ENCODE measurements around the gene RHNO1. TPM values are rescaled to one million over a fixed set of nuclear protein-coding genes. Genes with fewer than 3 reads are reported as not detected.

RHNO1 gene
- total and polyA plus RNA-seq, 2 of the 8 experiments (the other 6 are each of a cell fraction or from before 2014, with no cell fraction given): 55.8 to 56.9 TPM

DNA sequence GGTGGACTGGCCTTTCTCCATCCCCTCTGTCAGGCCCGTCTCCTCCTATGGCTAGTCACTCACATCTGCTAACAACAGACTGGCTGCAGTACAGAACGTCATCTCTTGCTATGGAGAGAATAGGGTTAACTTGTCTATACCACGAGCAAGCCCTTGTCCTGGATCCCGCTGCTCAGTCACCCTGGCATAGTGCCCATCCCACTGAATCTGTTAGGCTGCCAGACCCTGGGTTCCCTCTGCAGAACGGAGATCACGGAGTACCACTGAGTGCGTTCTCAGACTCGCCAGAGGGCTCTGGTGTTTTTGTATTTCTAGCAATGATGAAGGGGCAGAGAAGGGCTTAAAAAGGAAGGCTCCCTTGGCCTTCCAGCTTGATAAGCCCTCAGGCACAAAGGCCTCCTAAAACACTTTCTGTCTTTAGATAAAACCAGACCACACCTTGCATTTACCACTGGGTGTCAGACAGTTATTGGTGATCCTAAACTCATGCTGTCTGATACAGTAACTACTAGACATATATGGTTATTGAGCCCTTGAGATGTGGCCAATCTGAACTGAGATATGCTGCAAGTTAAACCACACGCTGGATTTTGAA is 35.9 kb upstream of the RHNO1 start (continued):
- no peak for TF ChIP-seq NANOG (IDR thresholded peaks at IDR 0.05; ENCODE audit: insufficient read depth, low read depth, low read length, poor library complexity, severe bottlenecking)
- no peak for TF ChIP-seq SUZ12 (IDR thresholded peaks at IDR 0.05; ENCODE audit: low read length)
- TF ChIP-seq TAF7 (optimal IDR thresholded peaks at IDR 0.05; ENCODE audit: borderline replicate concordance, low read depth, low read length): no peak
- no peak for TF ChIP-seq SP1 (IDR thresholded peaks at IDR 0.05; ENCODE audit: low read depth, low read length)
- TF ChIP-seq TCF12 (IDR thresholded peaks at IDR 0.05; ENCODE audit: low read depth, low read length): no peak
- TF ChIP-seq USF2 (IDR thresholded peaks at IDR 0.05; ENCODE audit: low read length): no peak
- no peak for TF ChIP-seq TEAD4 (IDR thresholded peaks at IDR 0.05; ENCODE audit: low read depth, low read length)
